Subcutaneous abdominal adipose tissue (tissue), 5 donors: Measurements from ENCODE around the gene LIF.
"Not testable (repeated sequence)": the region's sequence is repeated elsewhere in the genome, so short reads cannot be mapped to it uniquely, and the experiment has no call there.

Experiments
- H3K27ac ChIP-seq: one replicate; pipeline ENCODE4 v1.7.0; 2013; ENCODE audit warnings: low read depth, mild to moderate bottlenecking, inconsistent platforms, low read length, moderate library complexity
- H3K27me3 ChIP-seq, 5 donors: one replicate each; pipeline ENCODE4 v1.7.0; 2013; ENCODE audit warnings: low read length in 5 of 5, inconsistent platforms in 1 of 5; ENCODE audit not compliant: control insufficient read depth in 5 of 5, insufficient read depth in 4 of 5
- H3K36me3 ChIP-seq, 5 donors: one replicate each; pipeline ENCODE4 v1.7.0; 2013; ENCODE audit warnings: low read length in 5 of 5; ENCODE audit not compliant: control insufficient read depth in 5 of 5, insufficient read depth in 5 of 5
- H3K4me1 ChIP-seq, 5 donors: one replicate each; pipeline ENCODE4 v1.7.0; 2013; ENCODE audit warnings: low read length in 5 of 5, mild to moderate bottlenecking in 3 of 5, moderate library complexity in 1 of 5; ENCODE audit not compliant: control insufficient read depth in 5 of 5, insufficient read depth in 5 of 5
- H3K4me3 ChIP-seq, 5 donors: one replicate each; pipeline ENCODE4 v1.7.0; 2013; ENCODE audit warnings: low read length in 5 of 5, low read depth in 1 of 5
- H3K9ac ChIP-seq, 5 donors: one replicate each; pipeline ENCODE4 v1.7.0; 2013; ENCODE audit warnings: low read length in 5 of 5, mild to moderate bottlenecking in 4 of 5, moderate library complexity in 3 of 5
- H3K9me3 ChIP-seq, 5 donors: one replicate each; pipeline ENCODE4 v1.7.0; 2013; ENCODE audit warnings: low read length in 5 of 5; ENCODE audit not compliant: control insufficient read depth in 5 of 5
- donor health status: healthy.
- donor health status: healthy.
- donor health status: healthy.
- donor health status: healthy.
- donor health status: healthy.

Gene LIF

GRCh38 chr22:30221121-30221992 lies 25.2 kb downstream of the LIF start:
- Histone ChIP-seq H3K4me3 (no peak overlapping the region), H3K36me3 (no peaks in the 10 kb centered on the region), H3K9me3 (peaks cover 0 to 5% (median 3%) of the 10 kb centered on the region in 5 donors), H3K27me3 (peaks cover 14 to 43% (median 30%) of the 10 kb centered on the region in 5 donors), H3K9ac (no peak overlapping the region), H3K27ac (no peak overlapping the region), H3K4me1 (no peaks in the 10 kb centered on the region)

GRCh38 chr22:30220338-30221012 lies 26.1 kb downstream of the LIF start:
- H3K27me3 ChIP-seq: peaks cover 14 to 36% (median 31%) of the 10 kb centered on the region in 5 donors
- no peak overlapping the region for H3K4me3 ChIP-seq

GRCh38 chr22:30219668-30220278 lies 26.8 kb downstream of the LIF start:
- Histone ChIP-seq H3K36me3 (no peaks in the 10 kb centered on the region), H3K9me3 (no peaks in the 10 kb centered on the region), H3K4me1 (no peaks in the 10 kb centered on the region), H3K27me3 (peaks cover 14 to 37% (median 28%) of the 10 kb centered on the region in 5 donors), H3K4me3 (no peak overlapping the region), H3K9ac (no peak overlapping the region), H3K27ac (no peak overlapping the region)

More at GRCh38 chr22:30220338-30221012, 26.1 kb downstream of the LIF start:
- H3K36me3 ChIP-seq: no peaks in the 10 kb centered on the region
- H3K4me1 ChIP-seq: no peaks in the 10 kb centered on the region
- H3K27ac ChIP-seq: no peak overlapping the region
- peaks cover 0 to 5% (median 3%) of the 10 kb centered on the region in 5 donors for H3K9me3 ChIP-seq
- H3K9ac ChIP-seq: no peak overlapping the region

GRCh38 chr22:30219049-30219654 lies 27.4 kb downstream of the LIF start:
- no peak overlapping the region for H3K27ac ChIP-seq
- H3K9ac ChIP-seq: no peak overlapping the region
- no peaks in the 10 kb centered on the region for H3K9me3 ChIP-seq
- peaks cover 14 to 41% (median 26%) of the 10 kb centered on the region in 5 donors for H3K27me3 ChIP-seq
- no peaks in the 10 kb centered on the region for H3K36me3 ChIP-seq
- H3K4me3 ChIP-seq: no peak overlapping the region
- no peaks in the 10 kb centered on the region for H3K4me1 ChIP-seq

- H3K9ac ChIP-seq: no peak overlapping the region
- no peak overlapping the region for H3K4me3 ChIP-seq
- peaks cover 8 to 38% (median 24%) of the 10 kb centered on the region in 5 donors for H3K27me3 ChIP-seq
- H3K4me1 ChIP-seq: peaks cover 0 to 7% (median 5%) of the 10 kb centered on the region in 5 donors
- no peaks in the 10 kb centered on the region for H3K36me3 ChIP-seq
- H3K9me3 ChIP-seq: no peaks in the 10 kb centered on the region
- no peak overlapping the region for H3K27ac ChIP-seq
These were observed 28.6 kb downstream of the LIF start for GRCh38 chr22:30217698-30218560.

GRCh38 chr22:30216710-30217109 lies 29.8 kb downstream of the LIF start:
- Histone ChIP-seq H3K9me3 (no peaks in the 10 kb centered on the region), H3K36me3 (no peaks in the 10 kb centered on the region), H3K9ac (no peak overlapping the region), H3K4me3 (no peak overlapping the region), H3K27me3 (peaks cover under 1 to 27% (median 16%) of the 10 kb centered on the region in 5 donors), H3K4me1 (peaks cover 4 to 14% (median 13%) of the 10 kb centered on the region in 5 donors), H3K27ac (no peak overlapping the region)

GRCh38 chr22:30216272-30216671 lies 30.3 kb downstream of the LIF start:
- not testable (repeated sequence) for H3K36me3 ChIP-seq, H3K9me3 ChIP-seq, H3K27ac ChIP-seq, H3K4me3 ChIP-seq, H3K9ac ChIP-seq
- Histone ChIP-seq H3K27me3 (peaks cover 0 to 27% (median 12%) of the 10 kb centered on the region in 5 donors), H3K4me1 (peaks cover 4 to 14% (median 13%) of the 10 kb centered on the region in 5 donors)

- H3K27ac ChIP-seq: no peak overlapping the region
- H3K4me1 ChIP-seq: peaks cover 4 to 14% (median 13%) of the 10 kb centered on the region in 5 donors
- H3K9ac ChIP-seq: no peak overlapping the region
- H3K36me3 ChIP-seq: no peaks in the 10 kb centered on the region
- H3K27me3 ChIP-seq: peaks cover 0 to 25% (median 13%) of the 10 kb centered on the region in 5 donors
- no peak overlapping the region for H3K4me3 ChIP-seq
- H3K9me3 ChIP-seq: no peaks in the 10 kb centered on the region
These were observed 31.7 kb downstream of the LIF start for GRCh38 chr22:30214703-30215407.
